OCI-LY7 (cell line): ENCODE data around the gene CTSE. TPM values are rescaled to one million over a fixed set of nuclear protein-coding genes. Genes with fewer than 3 reads are reported as not detected.
A peak's percentile ranks its signal among the peaks of the same experiment; 100 is the strongest.

Source experiments
- BruUV-seq: library from RNA; stranded (reverse); fragments of 400-500 nt; replicated peaks from 2 replicates; lab custom pipeline; 2021; lab: Mats Ljungman, UMichigan
- CTCF ChIA-PET: fragments of 300-600 bp; sonication (Branson Sonifier 250); formaldehyde crosslinking; loops from one replicate; lab custom pipeline; 2022; ENCODE audit warnings: antibody characterized with exemption; ENCODE audit not compliant: unreplicated experiment; lab: Charles Lee
- POLR2A ChIA-PET: fragments of 300-600 bp; sonication (Branson Sonifier 250); formaldehyde crosslinking; loops from one replicate; lab custom pipeline; 2022; ENCODE audit warnings: antibody characterized with exemption; lab: Charles Lee
- DNase-seq: peaks from one replicate; pipeline ENCODE4 v3.0.0-alpha.2; 2015; ENCODE audit warnings: low spot score
- H2AFZ ChIP-seq: fragments of 200-600 bp; sonication (generic), shearing (Covaris generic); 2 replicates; pipeline ENCODE4 v1.6.1; 2014; ENCODE audit warnings: mild to moderate bottlenecking, antibody characterized with exemption, low read length, moderate library complexity
- H3K27ac ChIP-seq: fragments of 200-600 bp; sonication (generic); 2 replicates; pipeline ENCODE4 v1.5.1; 2014; ENCODE audit warnings: mixed run types, low read depth, mild to moderate bottlenecking, moderate library complexity, low read length, inconsistent platforms; ENCODE audit not compliant: poor library complexity, severe bottlenecking
- H3K36me3 ChIP-seq: fragments of 200-600 bp; sonication (generic); 2 replicates; pipeline ENCODE4 v1.6.1; 2014; ENCODE audit warnings: mild to moderate bottlenecking, antibody characterized with exemption, low read length, moderate library complexity, mixed read lengths; ENCODE audit not compliant: insufficient read depth
- H3K4me1 ChIP-seq: fragments of 200-600 bp; sonication (generic); 2 replicates; pipeline ENCODE4 v1.5.1; 2014; ENCODE audit warnings: mild to moderate bottlenecking, low read length; ENCODE audit not compliant: insufficient read depth, poor library complexity, severe bottlenecking
- H3K4me2 ChIP-seq: fragments of 200-600 bp; sonication (generic); 2 replicates; pipeline ENCODE4 v1.6.1; 2014; ENCODE audit warnings: mild to moderate bottlenecking, low read length
- H3K4me3 ChIP-seq: fragments of 200-600 bp; sonication (generic); 2 replicates; pipeline ENCODE4 v1.5.1; 2014; ENCODE audit warnings: mild to moderate bottlenecking, low read depth, low read length; ENCODE audit not compliant: poor library complexity, severe bottlenecking
- H3K79me2 ChIP-seq: fragments of 200-600 bp; sonication (generic); 2 replicates; pipeline ENCODE4 v1.6.1; 2016; ENCODE audit warnings: low read depth, mild to moderate bottlenecking, low read length, moderate library complexity, mixed read lengths; ENCODE audit not compliant: insufficient read depth
- H3K9me2 ChIP-seq: fragments of 200-600 bp; sonication (generic); 2 replicates; pipeline ENCODE4 v1.6.1; 2016; ENCODE audit warnings: mild to moderate bottlenecking, low read length, mixed read lengths; ENCODE audit not compliant: insufficient read depth
- H3K9me3 ChIP-seq: fragments of 200-600 bp; sonication (generic); 2 replicates; pipeline ENCODE4 v1.6.1; 2014; ENCODE audit warnings: mild to moderate bottlenecking, mixed run types, low read length, mixed read lengths
- H4K20me1 ChIP-seq: fragments of 200-600 bp; sonication (generic); 2 replicates; pipeline ENCODE4 v1.6.1; 2014; ENCODE audit warnings: mild to moderate bottlenecking, antibody characterized with exemption, low read length, moderate library complexity, mixed read lengths; ENCODE audit not compliant: insufficient read depth
- EZH2phosphoT487 ChIP-seq: fragments of 200-600 bp; sonication (generic); IDR thresholded peaks from 2 replicates; pipeline ENCODE4 v1.6.1; 2018; ENCODE audit warnings: low read depth, borderline replicate concordance, mild to moderate bottlenecking, mixed run types, antibody characterized with exemption, low read length, moderate library complexity, mixed read lengths
- intact Hi-C: fragments of 100-400 bp; cut with micrococcal nuclease; formaldehyde crosslinking; loops from one replicate; pipeline ENCODE4 v1.10.0; 2022; ENCODE audit not compliant: unreplicated experiment
- total RNA-seq, 2 experiments: library from RNA; depleted of rRNA in 1 of 2; stranded (reverse); fragments of >200 nt in 1 of 2; shearing (Covaris generic) in 1 of 2; gene quantifications; 2 replicates each; pipeline ENCODE4 v1.2.3, GENCODE V29; 2014 to 2022
- TF ChIP-seq, protein P1 (sequence below): fragments of 200-600 bp; sonication (generic); conservative IDR thresholded peaks from 2 replicates; pipeline ENCODE4 v1.5.1; 2014; ENCODE audit warnings: mild to moderate bottlenecking, antibody characterized with exemption, low read length, moderate library complexity, mixed read lengths

The CTSE gene
- total RNA-seq, 2 experiments from 2014 or later, result not detected

DNA sequence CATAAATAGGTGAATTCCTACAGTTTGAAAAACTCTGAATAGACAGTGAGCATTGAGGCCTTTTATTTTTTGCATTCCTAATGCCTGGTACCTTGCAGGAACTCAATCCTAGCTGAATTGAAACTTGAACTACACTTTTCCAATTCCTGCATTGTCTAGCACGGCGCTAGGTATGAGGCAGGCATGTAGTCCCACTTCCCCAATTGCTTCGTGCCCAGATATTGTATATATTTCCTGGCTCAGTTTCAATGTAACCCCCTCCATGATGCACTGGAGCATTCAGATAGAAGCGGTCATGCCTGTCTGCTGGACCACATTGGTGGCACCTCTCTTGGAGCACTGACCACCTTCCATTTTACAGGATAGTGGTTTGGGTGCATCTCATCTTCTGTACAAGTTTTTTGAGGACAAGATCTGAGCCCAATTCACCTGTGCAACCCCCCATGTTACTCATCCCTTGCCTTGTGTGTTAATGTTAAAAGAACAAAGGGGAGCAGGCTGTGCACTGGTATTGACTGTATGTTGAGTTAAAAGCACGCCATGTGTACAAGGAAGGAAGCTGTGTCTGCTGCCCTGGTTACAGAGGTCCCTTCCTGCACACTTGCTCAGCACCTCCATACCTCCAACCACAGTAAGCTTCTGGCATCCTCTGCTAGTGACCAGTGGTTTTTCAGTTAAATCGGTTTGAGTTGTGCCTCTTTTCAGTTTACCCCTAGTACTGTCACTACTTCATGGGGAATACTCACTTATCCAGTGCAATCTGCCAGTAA, 10.5 kb downstream of the CTSE start:
- Histone ChIP-seq H3K79me2 (no peaks in the 10 kb centered on the region), H3K4me1 (peaks cover 19% of the 10 kb centered on the region), H3K36me3 (no peaks in the 10 kb centered on the region), H3K4me3 (no peak overlapping the region), H3K27ac (no peak overlapping the region), H3K9me2 (no peaks in the 10 kb centered on the region), H2AFZ (peak overlapping the region; percentile 94; the same call in 1 of the 2 replicates), H3K4me2 (no peak overlapping the region), H3K9me3 (no peaks in the 10 kb centered on the region), H4K20me1 (no peaks in the 10 kb centered on the region)
- DNase-seq, result no peak
- CTCF ChIA-PET, result no interaction called here
- BruUV-seq, result no TSS peak
- intact Hi-C loops, result no loop called here
- POLR2A ChIA-PET, result interaction anchor here (0.6 to 1.0 kb wide), 3 partner anchors 13 to 41 kb away, joined by 3 to 4 read pairs (median 3); no protein-coding TSS in a partner anchor
- TF ChIP-seq, protein P1, sequence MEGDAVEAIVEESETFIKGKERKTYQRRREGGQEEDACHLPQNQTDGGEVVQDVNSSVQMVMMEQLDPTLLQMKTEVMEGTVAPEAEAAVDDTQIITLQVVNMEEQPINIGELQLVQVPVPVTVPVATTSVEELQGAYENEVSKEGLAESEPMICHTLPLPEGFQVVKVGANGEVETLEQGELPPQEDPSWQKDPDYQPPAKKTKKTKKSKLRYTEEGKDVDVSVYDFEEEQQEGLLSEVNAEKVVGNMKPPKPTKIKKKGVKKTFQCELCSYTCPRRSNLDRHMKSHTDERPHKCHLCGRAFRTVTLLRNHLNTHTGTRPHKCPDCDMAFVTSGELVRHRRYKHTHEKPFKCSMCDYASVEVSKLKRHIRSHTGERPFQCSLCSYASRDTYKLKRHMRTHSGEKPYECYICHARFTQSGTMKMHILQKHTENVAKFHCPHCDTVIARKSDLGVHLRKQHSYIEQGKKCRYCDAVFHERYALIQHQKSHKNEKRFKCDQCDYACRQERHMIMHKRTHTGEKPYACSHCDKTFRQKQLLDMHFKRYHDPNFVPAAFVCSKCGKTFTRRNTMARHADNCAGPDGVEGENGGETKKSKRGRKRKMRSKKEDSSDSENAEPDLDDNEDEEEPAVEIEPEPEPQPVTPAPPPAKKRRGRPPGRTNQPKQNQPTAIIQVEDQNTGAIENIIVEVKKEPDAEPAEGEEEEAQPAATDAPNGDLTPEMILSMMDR, result no peak
- no peak for TF ChIP-seq EZH2phosphoT487

DNA sequence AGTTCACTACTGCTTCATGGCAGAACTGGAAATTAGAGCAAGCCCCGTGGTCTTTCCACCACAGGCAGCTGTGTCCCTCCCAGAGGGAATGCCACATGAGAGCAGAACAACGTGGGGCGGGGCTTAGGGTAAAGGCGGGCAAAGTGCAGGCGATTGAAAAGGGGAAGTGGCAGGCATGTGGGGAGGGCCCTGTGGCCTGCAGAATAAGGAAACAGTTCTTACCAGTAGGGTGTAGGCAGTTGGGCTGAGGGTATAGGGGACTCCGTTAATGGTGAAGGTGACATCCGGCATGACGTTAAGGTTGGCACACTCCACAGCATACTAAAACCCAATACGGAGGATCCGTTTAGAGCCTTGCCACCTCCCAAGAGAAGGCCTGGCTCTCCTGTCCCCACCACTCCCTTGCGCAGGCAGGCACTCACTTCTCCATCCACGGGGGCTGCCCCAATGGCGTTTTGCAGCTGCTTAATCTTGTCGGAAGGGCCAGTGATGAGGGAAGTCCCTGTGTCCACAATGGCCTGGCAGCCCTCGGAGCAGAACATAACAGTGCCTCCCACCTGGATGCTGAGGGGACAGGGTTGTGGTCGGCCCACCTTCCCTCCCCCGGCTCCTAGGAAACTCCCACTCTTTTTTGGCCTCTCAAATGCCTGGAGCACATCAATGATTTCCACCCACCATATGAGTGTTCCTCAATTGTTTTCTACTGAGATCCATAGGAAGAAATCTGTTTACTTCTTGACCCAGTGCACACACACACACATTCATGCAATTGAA, 11.4 kb downstream of the CTSE start:
- no peaks in the 10 kb centered on the region for H4K20me1 ChIP-seq
- H3K4me1 ChIP-seq, result peaks cover 19% of the 10 kb centered on the region
- ChIA-PET CTCF (interaction anchor here (1.2 kb wide), 1 partner anchor 35 kb away, joined by 3 read pairs; no protein-coding TSS in a partner anchor), POLR2A (interaction anchor here (0.8 to 1.0 kb wide), 2 partner anchors 24 to 42 kb away, joined by 3 to 5 read pairs; no protein-coding TSS in a partner anchor)
- H3K4me3 ChIP-seq, result peak overlapping the region; percentile 21
- no peaks in the 10 kb centered on the region for H3K9me2 ChIP-seq
- H3K79me2 ChIP-seq, result no peaks in the 10 kb centered on the region
- peak overlapping the region; percentile 94 for H2AFZ ChIP-seq
- no peaks in the 10 kb centered on the region for H3K36me3 ChIP-seq
- peak; percentile 93 for DNase-seq
- no peaks in the 10 kb centered on the region for H3K9me3 ChIP-seq
- intact Hi-C loops, result loop anchor here (1.0 kb wide), 1 partner anchor 38 kb away; no protein-coding TSS in a partner anchor
- H3K4me2 ChIP-seq, result peak overlapping the region; percentile 42
- no TSS peak for BruUV-seq
- peak overlapping the region; percentile 37 for H3K27ac ChIP-seq
- TF ChIP-seq, protein P1, result 0 out of 2 replicates have a peak, but pooled peaks have one; percentile 18
- no peak for TF ChIP-seq EZH2phosphoT487
